ENCODE results near the gene AUTS2. TPM values are rescaled to one million over a fixed set of nuclear protein-coding genes. Genes with fewer than 3 reads are reported as not detected.

The AUTS2 gene
- total and polyA plus RNA-seq, 10 of the 15 experiments (the other 5 are each of a cell fraction or from before 2014, with no cell fraction given) = 6.4 to 55.6 (median 21.6) TPM

DNA sequence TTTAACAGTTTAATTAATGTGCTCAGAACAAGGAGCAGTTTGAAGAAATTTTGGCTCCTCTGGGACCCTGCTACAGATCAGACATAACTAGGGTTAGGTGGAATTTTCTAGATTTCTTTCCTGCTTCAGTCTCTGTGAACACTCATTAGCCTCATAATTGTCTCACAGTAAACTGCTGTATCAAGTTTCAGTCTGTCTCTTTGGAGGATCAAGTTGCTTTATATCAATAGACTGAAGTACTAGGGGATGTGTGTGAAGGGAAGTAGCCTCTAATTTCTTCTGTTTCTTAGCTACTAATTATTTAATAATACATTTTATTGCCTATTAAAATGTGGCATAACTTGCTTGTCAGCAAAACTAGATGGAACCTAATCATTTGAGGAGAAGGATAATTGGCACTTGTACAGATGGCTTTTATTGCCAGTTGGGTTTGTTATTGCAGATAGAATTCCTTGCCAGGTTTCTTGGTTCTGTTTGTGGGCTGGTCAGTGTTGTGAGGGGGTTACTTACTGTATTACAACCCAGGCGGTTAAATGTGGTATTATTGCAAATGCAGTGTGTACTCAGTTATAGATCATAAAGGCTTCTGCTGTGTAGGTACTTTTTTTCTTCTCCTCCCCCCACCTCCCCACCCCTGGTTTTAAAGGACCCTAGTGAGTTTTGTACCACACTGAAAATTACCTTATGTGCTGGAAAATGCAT lies 758.0 kb downstream of the AUTS2 start:
- H3K36me3 ChIP-seq (ENCODE audit: control insufficient read depth in 2 of 2, insufficient read depth in 2 of 2, low read length in 1 of 2) = no peaks in the 10 kb centered on the region; a peak in 1 of 4 replicates
- no peak for TF ChIP-seq BACH1 (IDR thresholded peaks at IDR 0.05; ENCODE audit: borderline replicate concordance)
- TF ChIP-seq CREB1 (IDR thresholded peaks at IDR 0.05; ENCODE audit: low read depth) = no peak
- TF ChIP-seq EGR1 (IDR thresholded peaks at IDR 0.05; ENCODE audit: borderline replicate concordance in 1 of 2, low read depth in 2 of 2, low read length in 2 of 2) = no peak
- no peak for TF ChIP-seq ZNF24 (IDR thresholded peaks at IDR 0.05)
- TF ChIP-seq BCL11A (IDR thresholded peaks at IDR 0.05; ENCODE audit: low read depth, low read length) = no peak
- no peak for TF ChIP-seq NFYB (IDR thresholded peaks at IDR 0.05; ENCODE audit: insufficient read depth, low read depth, low read length)
- TF ChIP-seq MEF2B (IDR thresholded peaks at IDR 0.05; ENCODE audit: partially characterized antibody, poor library complexity, severe bottlenecking) = no peak
- SMC1A ChIA-PET (ENCODE audit: uncharacterized antibody, unreplicated experiment) = no interaction called here
- intact Hi-C loops (cut with micrococcal nuclease; ENCODE audit: unreplicated experiment) (no loop called here), in situ Hi-C loops (cut with MboI) (no loop called here)
- no peak overlapping the region for H3K4me3 ChIP-seq
- 92% methylated on average over 1 of the region's 1 CpG for WGBS (ENCODE audit: insufficient coverage, insufficient replicate concordance, low lambda C conversion rate, missing lambda C conversion rate)
- H3K4me1 ChIP-seq (ENCODE audit: control insufficient read depth, insufficient read depth, low read length) = no peaks in the 10 kb centered on the region; the same call in none of the 2 replicates
- no peak overlapping the region for H2AFZ ChIP-seq (ENCODE audit: control insufficient read depth, low read depth, low read length)
- CTCF ChIA-PET = no interaction called here
- H3K9ac ChIP-seq (ENCODE audit: control insufficient read depth, insufficient read depth, low read length) = no peak overlapping the region
- no peaks in the 10 kb centered on the region; the same call in 2 of the 3 replicates for H3K9me3 ChIP-seq (replicated peaks; ENCODE audit: control insufficient read depth, insufficient read depth, low read length)
- no peak for FAIRE-seq
- no peaks in the 10 kb centered on the region for H3K79me2 ChIP-seq (ENCODE audit: control insufficient read depth, insufficient read depth, low read length)
- H4K20me1 ChIP-seq (ENCODE audit: control insufficient read depth, insufficient read depth) = no peaks in the 10 kb centered on the region
- no peak for DNase-seq (ENCODE audit: low read depth, low spot score)
- H3K27me3 ChIP-seq (replicated peaks in 1 of 2; ENCODE audit: control insufficient read depth in 2 of 2, insufficient read depth in 2 of 2, low read length in 1 of 2) = no peaks in the 10 kb centered on the region
- ATAC-seq = no peak
- POLR2A ChIA-PET = no interaction called here
- H3K27ac ChIP-seq (ENCODE audit: control insufficient read depth, insufficient read depth) = no peak overlapping the region
- no peak overlapping the region for H3K4me2 ChIP-seq (ENCODE audit: control insufficient read depth, insufficient read depth)
- RAD21 ChIA-PET (ENCODE audit: unreplicated experiment) = no interaction called here
- no TSS peak for BruUV-seq (replicated peaks)

DNA sequence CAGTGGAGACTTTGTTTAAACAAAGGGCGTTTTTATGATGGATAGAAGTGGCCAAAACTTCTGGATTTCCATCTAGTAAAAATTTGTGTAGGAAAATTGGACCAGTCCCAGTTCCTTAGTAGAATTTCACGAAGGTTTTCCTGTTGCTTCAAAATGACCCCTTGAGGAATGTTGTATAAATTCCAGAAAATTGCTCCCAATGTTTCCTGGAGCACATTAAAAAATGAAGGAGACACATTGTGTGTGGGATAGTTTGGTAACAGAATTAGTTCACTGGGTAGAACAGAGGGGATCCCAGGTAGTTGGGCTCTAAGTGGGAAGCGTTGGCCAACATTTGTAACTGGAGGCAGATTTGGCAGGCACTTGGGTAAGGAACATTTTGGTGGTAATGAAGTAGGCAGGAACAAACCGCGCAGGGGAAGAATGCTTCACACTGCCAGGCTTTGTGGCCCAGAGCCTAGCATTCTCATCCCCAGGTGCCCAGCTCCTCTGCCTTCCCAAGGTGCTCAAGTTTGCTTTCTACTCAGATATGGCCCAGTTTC lies 758.6 kb downstream of the AUTS2 start:
- ATAC-seq = no peak
- WGBS (ENCODE audit: insufficient coverage, insufficient replicate concordance, low lambda C conversion rate, missing lambda C conversion rate) = 51% methylated on average over 5 of the region's 5 CpGs
- in situ Hi-C loops (cut with MboI) = no loop called here
- Histone ChIP-seq H2AFZ (ENCODE audit: control insufficient read depth, low read depth, low read length) (no peak overlapping the region), H3K4me1 (ENCODE audit: control insufficient read depth, insufficient read depth, low read length) (no peaks in the 10 kb centered on the region; the same call in none of the 2 replicates), H3K27me3 (replicated peaks in 1 of 2; ENCODE audit: control insufficient read depth in 2 of 2, insufficient read depth in 2 of 2, low read length in 1 of 2) (no peaks in the 10 kb centered on the region), H4K20me1 (ENCODE audit: control insufficient read depth, insufficient read depth) (no peaks in the 10 kb centered on the region), H3K4me2 (ENCODE audit: control insufficient read depth, insufficient read depth) (no peak overlapping the region), H3K9me3 (replicated peaks; ENCODE audit: control insufficient read depth, insufficient read depth, low read length) (no peaks in the 10 kb centered on the region; the same call in 2 of the 3 replicates), H3K9ac (ENCODE audit: control insufficient read depth, insufficient read depth, low read length) (no peak overlapping the region), H3K4me3 (no peak overlapping the region), H3K36me3 (ENCODE audit: control insufficient read depth in 2 of 2, insufficient read depth in 2 of 2, low read length in 1 of 2) (no peaks in the 10 kb centered on the region; a peak in 1 of 4 replicates), H3K79me2 (ENCODE audit: control insufficient read depth, insufficient read depth, low read length) (no peaks in the 10 kb centered on the region), H3K27ac (ENCODE audit: control insufficient read depth, insufficient read depth) (no peak overlapping the region)
- SMC1A ChIA-PET (ENCODE audit: uncharacterized antibody, unreplicated experiment) = no interaction called here
- POLR2A ChIA-PET = no interaction called here
- RAD21 ChIA-PET (ENCODE audit: unreplicated experiment) = no interaction called here
- intact Hi-C loops (cut with micrococcal nuclease; ENCODE audit: unreplicated experiment) = no loop called here
- CTCF ChIA-PET = no interaction called here
- FAIRE-seq = no peak
- no peak for DNase-seq (ENCODE audit: low read depth, low spot score)
- BruUV-seq (replicated peaks) = no TSS peak
- no peak for TF ChIP-seq CREB1 (IDR thresholded peaks at IDR 0.05; ENCODE audit: low read depth)
- no peak for TF ChIP-seq HDGF (IDR thresholded peaks at IDR 0.05)
- TF ChIP-seq NR2C2 (IDR thresholded peaks at IDR 0.05; ENCODE audit: borderline replicate concordance, control insufficient read depth, insufficient read length, low read depth) = no peak
- TF ChIP-seq, protein P1, sequence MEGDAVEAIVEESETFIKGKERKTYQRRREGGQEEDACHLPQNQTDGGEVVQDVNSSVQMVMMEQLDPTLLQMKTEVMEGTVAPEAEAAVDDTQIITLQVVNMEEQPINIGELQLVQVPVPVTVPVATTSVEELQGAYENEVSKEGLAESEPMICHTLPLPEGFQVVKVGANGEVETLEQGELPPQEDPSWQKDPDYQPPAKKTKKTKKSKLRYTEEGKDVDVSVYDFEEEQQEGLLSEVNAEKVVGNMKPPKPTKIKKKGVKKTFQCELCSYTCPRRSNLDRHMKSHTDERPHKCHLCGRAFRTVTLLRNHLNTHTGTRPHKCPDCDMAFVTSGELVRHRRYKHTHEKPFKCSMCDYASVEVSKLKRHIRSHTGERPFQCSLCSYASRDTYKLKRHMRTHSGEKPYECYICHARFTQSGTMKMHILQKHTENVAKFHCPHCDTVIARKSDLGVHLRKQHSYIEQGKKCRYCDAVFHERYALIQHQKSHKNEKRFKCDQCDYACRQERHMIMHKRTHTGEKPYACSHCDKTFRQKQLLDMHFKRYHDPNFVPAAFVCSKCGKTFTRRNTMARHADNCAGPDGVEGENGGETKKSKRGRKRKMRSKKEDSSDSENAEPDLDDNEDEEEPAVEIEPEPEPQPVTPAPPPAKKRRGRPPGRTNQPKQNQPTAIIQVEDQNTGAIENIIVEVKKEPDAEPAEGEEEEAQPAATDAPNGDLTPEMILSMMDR (IDR thresholded peaks at IDR 0.05 in 2 of 3, conservative IDR thresholded peaks at IDR 0.05 in 1 of 3; ENCODE audit: control insufficient read depth in 2 of 3, extremely low read depth in 1 of 3, insufficient read depth in 1 of 3, low read depth in 3 of 3, low read length in 3 of 3) = no peak
- TF ChIP-seq, protein P2, sequence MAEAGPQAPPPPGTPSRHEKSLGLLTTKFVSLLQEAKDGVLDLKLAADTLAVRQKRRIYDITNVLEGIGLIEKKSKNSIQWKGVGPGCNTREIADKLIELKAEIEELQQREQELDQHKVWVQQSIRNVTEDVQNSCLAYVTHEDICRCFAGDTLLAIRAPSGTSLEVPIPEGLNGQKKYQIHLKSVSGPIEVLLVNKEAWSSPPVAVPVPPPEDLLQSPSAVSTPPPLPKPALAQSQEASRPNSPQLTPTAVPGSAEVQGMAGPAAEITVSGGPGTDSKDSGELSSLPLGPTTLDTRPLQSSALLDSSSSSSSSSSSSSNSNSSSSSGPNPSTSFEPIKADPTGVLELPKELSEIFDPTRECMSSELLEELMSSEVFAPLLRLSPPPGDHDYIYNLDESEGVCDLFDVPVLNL (IDR thresholded peaks at IDR 0.05; ENCODE audit: low read depth, low read length) = no peak
- TF ChIP-seq MEF2A (IDR thresholded peaks at IDR 0.05; ENCODE audit: insufficient read depth, low read depth, low read length) = no peak
- TF ChIP-seq HCFC1 (IDR thresholded peaks at IDR 0.05; ENCODE audit: low read length) = no peak
- TF ChIP-seq BCL11A (IDR thresholded peaks at IDR 0.05; ENCODE audit: low read depth, low read length) = no peak
- no peak for TF ChIP-seq JUND (IDR thresholded peaks at IDR 0.05; ENCODE audit: low read depth, low read length)
- TF ChIP-seq RBBP5 (conservative IDR thresholded peaks at IDR 0.05) = no peak

Measured in GM12878 (cell line).